ENCODE results near the gene LRRC1. TPM values are rescaled to one million over a fixed set of nuclear protein-coding genes. Genes with fewer than 3 reads are reported as not detected.

The LRRC1 gene
- polyA plus RNA-seq, 12 donors = 5.7 to 18.8 (median 9.7) TPM; not detected in 1

GRCh38 chr6:53814353-53814752 is 19.5 kb downstream of the LRRC1 start:
- no peak for DNase-seq

GRCh38 chr6:53815381-53816119 is 20.7 kb downstream of the LRRC1 start:
- no peak for DNase-seq

- no peak for DNase-seq
Observed at GRCh38 chr6:53818858-53819609, 24.2 kb downstream of the LRRC1 start.

GRCh38 chr6:53822401-53823125 is 27.8 kb downstream of the LRRC1 start:
- DNase-seq = peak; percentile 51

GRCh38 chr6:53824714-53825113 is 29.9 kb downstream of the LRRC1 start:
- DNase-seq = no peak

GRCh38 chr6:53825532-53826321 is 30.9 kb downstream of the LRRC1 start:
- no peak for DNase-seq

- no peak for DNase-seq
Observed at GRCh38 chr6:53827531-53827930, 32.7 kb downstream of the LRRC1 start.

GRCh38 chr6:53828215-53828614 is 33.4 kb downstream of the LRRC1 start:
- DNase-seq = no peak

- no peak for DNase-seq
Observed at GRCh38 chr6:53828966-53829697, 34.3 kb downstream of the LRRC1 start.

- DNase-seq = no peak
Observed at GRCh38 chr6:53829698-53830221, 35.0 kb downstream of the LRRC1 start.

- peak; percentile 61 for DNase-seq
Observed at GRCh38 chr6:53830366-53830765, 35.6 kb downstream of the LRRC1 start.

GRCh38 chr6:53831081-53831869 is 36.5 kb downstream of the LRRC1 start:
- DNase-seq = no peak

GRCh38 chr6:53831936-53832660 is 37.3 kb downstream of the LRRC1 start:
- DNase-seq = no peak

- no peak for DNase-seq
Observed at GRCh38 chr6:53833155-53833554, 38.4 kb downstream of the LRRC1 start.

GRCh38 chr6:53834132-53834531 is 39.3 kb downstream of the LRRC1 start:
- no peak for DNase-seq

GRCh38 chr6:53837865-53838769 is 43.3 kb downstream of the LRRC1 start:
- DNase-seq = no peak

- DNase-seq = no peak
Observed at GRCh38 chr6:53840027-53840426, 45.2 kb downstream of the LRRC1 start.
